Activated CD8-positive, alpha-beta memory T cell treated with anti-CD3 and anti-CD28 coated beads for 1 hour (primary cell): Measurements from ENCODE around the gene ICE1.
"Not testable (repeated sequence)": the region's sequence is repeated elsewhere in the genome, so short reads cannot be mapped to it uniquely, and the experiment has no call there.

ENCODE experiments used
- DNase-seq, 2 donors: peaks; one replicate each; pipeline ENCODE4 v3.0.0-alpha.2; 2020; ENCODE audit warnings: low read depth in 1 of 2; ENCODE audit errors: extremely low read depth in 1 of 2

Gene ICE1

GRCh38 chr5:5483880-5484598 lies 61.6 kb downstream of the ICE1 start:
- no peak for DNase-seq

GRCh38 chr5:5486122-5486521 lies 63.6 kb downstream of the ICE1 start:
- DNase-seq, result no peak

- DNase-seq, result no peak
These were observed 65.3 kb downstream of the ICE1 start for GRCh38 chr5:5487585-5488360.

GRCh38 chr5:5490774-5491347 lies 68.4 kb downstream of the ICE1 start:
- DNase-seq, result no peak

- no peak for DNase-seq
These were observed 69.8 kb downstream of the ICE1 start for GRCh38 chr5:5492087-5492933.

GRCh38 chr5:5492934-5493271 lies 70.4 kb downstream of the ICE1 start:
- not testable (repeated sequence) for DNase-seq

GRCh38 chr5:5494489-5495402 lies 72.3 kb downstream of the ICE1 start:
- peak; percentile 54 to 75 for DNase-seq

GRCh38 chr5:5497152-5497788 lies 74.8 kb downstream of the ICE1 start:
- no peak for DNase-seq

GRCh38 chr5:5499442-5499841 lies 77.0 kb downstream of the ICE1 start:
- DNase-seq, result no peak

GRCh38 chr5:5504325-5504724 lies 81.8 kb downstream of the ICE1 start:
- no peak for DNase-seq

- no peak for DNase-seq
These were observed 83.3 kb downstream of the ICE1 start for GRCh38 chr5:5505815-5506214.

GRCh38 chr5:5508391-5508790 lies 85.9 kb downstream of the ICE1 start:
- no peak for DNase-seq

- no peak for DNase-seq
These were observed 89.5 kb downstream of the ICE1 start for GRCh38 chr5:5511904-5512416.

GRCh38 chr5:5512543-5512942 lies 90.1 kb downstream of the ICE1 start:
- DNase-seq, result no peak

GRCh38 chr5:5520622-5521021 lies 98.1 kb downstream of the ICE1 start:
- DNase-seq, result not testable (repeated sequence)

- no peak for DNase-seq
These were observed 98.6 kb downstream of the ICE1 start for GRCh38 chr5:5521029-5521428.

- DNase-seq, result no peak
These were observed 99.0 kb downstream of the ICE1 start for GRCh38 chr5:5521478-5521877.

- no peak for DNase-seq
These were observed 99.9 kb downstream of the ICE1 start for GRCh38 chr5:5522336-5522735.

GRCh38 chr5:5523066-5523505 lies 100.6 kb downstream of the ICE1 start:
- DNase-seq, result no peak
